ENCODE results near the gene TUBB1. TPM values are rescaled to one million over a fixed set of nuclear protein-coding genes. Genes with fewer than 3 reads are reported as not detected.

Gene TUBB1
- total and polyA plus RNA-seq, 2 of the 13 experiments (the other 11 are each of a cell fraction or from before 2014, with no cell fraction given): 0.11 to 57.6 TPM

GRCh38 chr20:59006167-59006863, 12.9 kb upstream of the TUBB1 start (continued):
- TF ChIP-seq ETS1 (CRISPR knock-in tag; IDR thresholded peaks at IDR 0.05) (0 out of 2 replicates have a peak, but pooled peaks have one; percentile 48), CBX5 (CRISPR knock-in tag; IDR thresholded peaks at IDR 0.05; ENCODE audit: borderline replicate concordance) (no peak), HDAC6 (IDR thresholded peaks at IDR 0.05; ENCODE audit: low read depth, low read length) (no peak), MXD3 (CRISPR knock-in tag; IDR thresholded peaks at IDR 0.05) (peak; percentile 24; the same call in 1 of the 2 replicates), NFYC (CRISPR knock-in tag; IDR thresholded peaks at IDR 0.05) (0 out of 2 replicates have a peak, but pooled peaks have one; percentile 23), ZNF552 (CRISPR knock-in tag; IDR thresholded peaks at IDR 0.05; ENCODE audit: borderline replicate concordance) (0 out of 2 replicates have a peak, but pooled peaks have one; percentile 47), NR2C2 (CRISPR knock-in tag; IDR thresholded peaks at IDR 0.05; ENCODE audit: borderline replicate concordance) (no peak), JUND (CRISPR knock-in tag; IDR thresholded peaks at IDR 0.05) (0 out of 2 replicates have a peak, but pooled peaks have one; percentile 13), ZNF557 (CRISPR knock-in tag; IDR thresholded peaks at IDR 0.05) (0 out of 2 replicates have a peak, but pooled peaks have one; percentile 18), ZNF292 (CRISPR knock-in tag; IDR thresholded peaks at IDR 0.05; ENCODE audit: borderline replicate concordance, low read depth) (peak; percentile 25; the same call in 1 of the 2 replicates), HMG20B (CRISPR knock-in tag; conservative IDR thresholded peaks at IDR 0.05) (0 out of 2 replicates have a peak, but pooled peaks have one; percentile 24), POLR2AphosphoS5 (IDR thresholded peaks at IDR 0.05; ENCODE audit: low read depth, low read length) (no peak), NR2F1 (CRISPR knock-in tag; IDR thresholded peaks at IDR 0.05) (peak in 1 of 2 experiments; percentile 38; a peak in 1 of 4 replicates), ZMYM2 (CRISPR knock-in tag; IDR thresholded peaks at IDR 0.05) (no peak), ZNF687 (CRISPR knock-in tag; IDR thresholded peaks at IDR 0.05) (peak; percentile 88), UBTF (CRISPR knock-in tag; IDR thresholded peaks at IDR 0.05) (peak; percentile 46), TFE3 (CRISPR knock-in tag; IDR thresholded peaks at IDR 0.05) (no peak), BCL6 (CRISPR knock-in tag; IDR thresholded peaks at IDR 0.05) (0 out of 2 replicates have a peak, but pooled peaks have one; percentile 22)
